SK-N-SH (cell line): ENCODE results near the gene SLBP. TPM values are rescaled to one million over a fixed set of nuclear protein-coding genes. Genes with fewer than 3 reads are reported as not detected.

Experiments
- CTCF ChIA-PET: fragments of 300-600, 350-600 bp; formaldehyde crosslinking; extraction: SDS; loops from one replicate; lab custom pipeline; 2021; lab: Yijun Ruan, JAX
- POLR2A ChIA-PET: fragments of 350-600 bp; sonication (Branson Sonifier 250); formaldehyde crosslinking; extraction: SDS; loops from one replicate; lab custom pipeline; 2020; ENCODE audit warnings: antibody characterized with exemption, inconsistent platforms; lab: Yijun Ruan, JAX
- DNase-seq: peaks from one replicate; pipeline ENCODE4 v3.0.0; 2012
- H2AFZ ChIP-seq: fragments of 200-600 bp; sonication (generic); 2 replicates; pipeline ENCODE4 v1.8.1; 2016; ENCODE audit warnings: antibody characterized with exemption, mild to moderate bottlenecking, low read depth
- H3F3A ChIP-seq: fragments of 200-600 bp; sonication (generic); replicated peaks from 2 replicates; pipeline ENCODE3; 2016; ENCODE audit warnings: antibody characterized with exemption, mild to moderate bottlenecking; ENCODE audit not compliant: insufficient read depth
- H3K27ac ChIP-seq, 2 experiments: fragments of 200-500 bp in 1 of 2; fragments of 200-600 bp in 1 of 2; sonication (Bioruptor generic) in 1 of 2; sonication (generic), shearing (Covaris generic) in 1 of 2; 2 replicates each; pipeline versions ENCODE4 v1.5.1 to v1.6.1; 2014 to 2016; ENCODE audit warnings: low read depth in 2 of 2, inconsistent platforms in 1 of 2, low read length in 1 of 2, mild to moderate bottlenecking in 1 of 2, mixed read lengths in 1 of 2
- H3K27me3 ChIP-seq: fragments of 200-600 bp; sonication (generic), shearing (Covaris generic); 2 replicates; pipeline ENCODE4 v1.6.1; 2016; ENCODE audit warnings: mixed run types; ENCODE audit not compliant: insufficient read depth
- H3K36me3 ChIP-seq, 2 experiments: fragments of 200-500 bp in 1 of 2; fragments of 200-600 bp in 1 of 2; sonication (Bioruptor generic) in 1 of 2; sonication (generic) in 1 of 2; replicated peaks in 1 of 2; 2 replicates each; pipeline versions ENCODE3 to v1.5.1; 2014 to 2016; ENCODE audit warnings: low read length in 1 of 2, mild to moderate bottlenecking in 1 of 2; ENCODE audit not compliant: insufficient read depth in 2 of 2, control insufficient read depth in 1 of 2
- H3K4me1 ChIP-seq, 2 experiments: fragments of 200-500 bp in 1 of 2; fragments of 200-600 bp in 1 of 2; sonication (Bioruptor generic) in 1 of 2; sonication (generic), shearing (Covaris generic) in 1 of 2; 2 replicates each; pipeline versions ENCODE4 v1.5.1 to v1.6.1; 2014 to 2016; ENCODE audit warnings: low read depth in 1 of 2, low read length in 1 of 2, mixed run types in 1 of 2; ENCODE audit not compliant: insufficient read depth in 2 of 2, control insufficient read depth in 1 of 2
- H3K4me2 ChIP-seq: fragments of 200-600 bp; sonication (generic), shearing (Covaris generic); 2 replicates; pipeline ENCODE4 v1.6.1; 2017; ENCODE audit warnings: mixed run types
- H3K4me3 ChIP-seq, 2 experiments: fragments of 200-500 bp in 1 of 2; fragments of 200-600 bp in 1 of 2; sonication (Bioruptor generic) in 1 of 2; sonication (generic), shearing (Covaris generic) in 1 of 2; 2 replicates each; pipeline versions ENCODE4 v1.5.1 to v1.8.1; 2014 to 2016; ENCODE audit warnings: low read depth in 2 of 2, inconsistent platforms in 1 of 2, low read length in 1 of 2, mild to moderate bottlenecking in 1 of 2, mixed read lengths in 1 of 2, moderate library complexity in 1 of 2
- H3K79me2 ChIP-seq: fragments of 200-600 bp; sonication (generic); 2 replicates; pipeline ENCODE4 v1.8.1; 2017; ENCODE audit warnings: mild to moderate bottlenecking; ENCODE audit not compliant: insufficient read depth
- H3K9ac ChIP-seq: fragments of 200-600 bp; sonication (generic); 2 replicates; pipeline ENCODE4 v1.6.1; 2017; ENCODE audit warnings: mixed run types
- H3K9me2 ChIP-seq: fragments of 200-600 bp; sonication (generic); 2 replicates; pipeline ENCODE4 v1.6.1; 2017; ENCODE audit warnings: mixed run types
- H3K9me3 ChIP-seq: fragments of 200-600 bp; sonication (generic); 2 replicates; pipeline ENCODE4 v1.6.1; 2017; ENCODE audit warnings: mixed run types, mild to moderate bottlenecking, moderate library complexity
- H4K20me1 ChIP-seq: fragments of 200-600 bp; sonication (generic); 2 replicates; pipeline ENCODE4 v1.6.1; 2017; ENCODE audit warnings: mild to moderate bottlenecking, mixed run types; ENCODE audit not compliant: insufficient read depth
- CTCF ChIP-seq: fragments of 200-600 bp; sonication (generic); IDR thresholded peaks from 2 replicates; pipeline ENCODE4 v1.6.1; 2017; ENCODE audit warnings: antibody characterized with exemption, mild to moderate bottlenecking, moderate library complexity
- EZH2phosphoT487 ChIP-seq: fragments of 200-600 bp; sonication (generic); IDR thresholded peaks from 2 replicates; pipeline ENCODE4 v1.6.1; 2017; ENCODE audit warnings: low read depth, mixed run types, mild to moderate bottlenecking, antibody characterized with exemption, moderate library complexity, borderline replicate concordance
- FOXJ3 ChIP-seq: sonication (generic); formaldehyde crosslinking; IDR thresholded peaks from 2 replicates; pipeline ENCODE4 v1.5.1; 2020; ENCODE audit warnings: mild to moderate bottlenecking, missing genetic modification reagents
- FOXM1 ChIP-seq: IDR thresholded peaks from 2 replicates; pipeline ENCODE4 v1.4.0; 2012; ENCODE audit warnings: low read depth, mild to moderate bottlenecking
- GABPA ChIP-seq: IDR thresholded peaks from 2 replicates; pipeline ENCODE4 v1.4.0; 2012; ENCODE audit warnings: low read depth, mild to moderate bottlenecking
- JUND ChIP-seq: IDR thresholded peaks from 2 replicates; pipeline ENCODE4 v1.4.0; 2012
- NRF1 ChIP-seq: IDR thresholded peaks from 2 replicates; pipeline ENCODE4 v1.6.1; 2012; ENCODE audit warnings: low read depth, mild to moderate bottlenecking, low read length
- RCOR1 ChIP-seq: fragments of 150-350 bp; IDR thresholded peaks from 2 replicates; pipeline ENCODE4 v1.6.1; 2017; ENCODE audit warnings: antibody characterized with exemption, low read length
- REST ChIP-seq: IDR thresholded peaks from 2 replicates; pipeline ENCODE4 v1.6.1; 2012; ENCODE audit warnings: mild to moderate bottlenecking, low read depth, low read length, moderate library complexity
- SIN3A ChIP-seq: IDR thresholded peaks from 2 replicates; pipeline ENCODE4 v1.6.1; 2012; ENCODE audit warnings: low read depth, mild to moderate bottlenecking, low read length, moderate library complexity, borderline replicate concordance
- TAF1 ChIP-seq: IDR thresholded peaks from 2 replicates; pipeline ENCODE4 v1.6.1; 2012; ENCODE audit warnings: low read depth, mild to moderate bottlenecking, low read length, moderate library complexity, borderline replicate concordance
- TCF12 ChIP-seq: IDR thresholded peaks from 2 replicates; pipeline ENCODE4 v1.4.0; 2012
- YY1 ChIP-seq: IDR thresholded peaks from 2 replicates; pipeline ENCODE4 v1.4.0; 2012; ENCODE audit warnings: low read depth, mild to moderate bottlenecking
- ZBTB33 ChIP-seq: IDR thresholded peaks from 2 replicates; pipeline ENCODE4 v1.4.0; 2012; ENCODE audit warnings: low read depth, borderline replicate concordance
- WGBS: methylation state at CpG from one replicate; pipeline ENCODE4 v1.1.6; 2017; ENCODE audit warnings: low lambda C conversion rate; 5-methylcytosine and 5-hydroxymethylcytosine counted together
- polyA plus RNA-seq, 3 experiments: library from polyadenylated mRNA; depleted of rRNA; stranded (reverse); fragments of >200 nt; gene quantifications; 2 replicates each; pipeline ENCODE4 v1.2.3, GENCODE V29; 2012
- TF ChIP-seq, protein P1 (sequence below): IDR thresholded peaks from 2 replicates; pipeline ENCODE4 v1.4.0; 2012; ENCODE audit warnings: low read depth, borderline replicate concordance

SLBP gene
- polyA plus RNA-seq, 1 of the 3 experiments (the other 2 are of a cell fraction) = 51.5 TPM

- TF ChIP-seq JUND (no peak), YY1 (no peak), ZBTB33 (no peak), CTCF (no peak), FOXJ3 (CRISPR knock-in tag) (no peak), FOXM1 (no peak), RCOR1 (no peak), TCF12 (no peak), REST (no peak), GABPA (no peak), TAF1 (no peak), NRF1 (no peak), EZH2phosphoT487 (no peak), SIN3A (no peak)
- TF ChIP-seq, protein P1, sequence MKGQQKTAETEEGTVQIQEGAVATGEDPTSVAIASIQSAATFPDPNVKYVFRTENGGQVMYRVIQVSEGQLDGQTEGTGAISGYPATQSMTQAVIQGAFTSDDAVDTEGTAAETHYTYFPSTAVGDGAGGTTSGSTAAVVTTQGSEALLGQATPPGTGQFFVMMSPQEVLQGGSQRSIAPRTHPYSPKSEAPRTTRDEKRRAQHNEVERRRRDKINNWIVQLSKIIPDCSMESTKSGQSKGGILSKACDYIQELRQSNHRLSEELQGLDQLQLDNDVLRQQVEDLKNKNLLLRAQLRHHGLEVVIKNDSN = no peak
- H3K79me2 ChIP-seq = no peaks in the 10 kb centered on the region
- H3K36me3 ChIP-seq = peaks cover 34 to 40% of the 10 kb centered on the region in 2 experiments
- no peaks in the 10 kb centered on the region for H3K9me2 ChIP-seq
- no peak overlapping the region for H3K4me2 ChIP-seq
- no peaks in the 10 kb centered on the region for H3K27me3 ChIP-seq
- peaks cover 27% of the 10 kb centered on the region for H3F3A ChIP-seq
- H3K9me3 ChIP-seq = no peaks in the 10 kb centered on the region
- H3K4me1 ChIP-seq = no peaks in the 10 kb centered on the region; a peak in 1 of 4 replicates
- POLR2A ChIA-PET = no interaction called here
- DNase-seq = no peak
- H3K4me3 ChIP-seq = no peak overlapping the region
- no peak overlapping the region for H2AFZ ChIP-seq
- CTCF ChIA-PET = interaction anchor here (2.6 to 10.2 kb wide), 2 partner anchors 34 to 61 kb away, joined by 7 to 232 read pairs; partner anchors contain the start of genes TACC3 and TMEM129
- 0 out of 2 replicates have a peak, but pooled peaks cover 11% of the 10 kb centered on the region for H4K20me1 ChIP-seq
- WGBS = 96% methylated on average over 3 of the region's 3 CpGs
- H3K27ac ChIP-seq = no peak overlapping the region
- H3K9ac ChIP-seq = no peak overlapping the region
Observed at GRCh38 chr4:1690698-1691097, 21.4 kb downstream of the SLBP start.
